Left lung (tissue), 10 donors: ENCODE measurements around the gene SYNE2. TPM values are rescaled to one million over a fixed set of nuclear protein-coding genes. Genes with fewer than 3 reads are reported as not detected.

Source experiments
- ATAC-seq: fragments of 200-7000 bp; cut with Tn5 transposase; one replicate; pipeline ENCODE4 v1.9.1; 2020; ENCODE audit warnings: moderate library complexity
- DNase-seq, 4 donors: peaks; one replicate each; pipeline ENCODE4 v3.0.0-alpha.2; 2013 to 2020
- H3K27ac ChIP-seq, 2 donors: fragments of 200-600 bp; sonication (generic) in 1 of 2; one replicate each; pipeline versions ENCODE4 v1.5.0 to v1.8.0; 2020 to 2021
- H3K27me3 ChIP-seq, 2 donors: fragments of 200-600 bp; sonication (generic) in 1 of 2; one replicate each; pipeline versions ENCODE4 v1.5.0 to v1.8.0; 2020 to 2021
- H3K36me3 ChIP-seq, 2 donors: fragments of 200-600 bp; sonication (generic) in 1 of 2; one replicate each; pipeline versions ENCODE4 v1.5.0 to v1.8.0; 2020 to 2021
- H3K4me1 ChIP-seq, 2 donors: fragments of 200-600 bp; one replicate each; pipeline ENCODE4 v1.8.0; 2021
- H3K4me3 ChIP-seq, 2 donors: fragments of 200-600 bp; sonication (generic) in 1 of 2; one replicate each; pipeline versions ENCODE4 v1.5.0 to v1.8.0; 2020 to 2021; ENCODE audit warnings: mild to moderate bottlenecking in 1 of 2
- H3K9me3 ChIP-seq, 2 donors: fragments of 200-600 bp; sonication (generic) in 1 of 2; one replicate each; pipeline versions ENCODE4 v1.5.0 to v1.8.0; 2020 to 2021
- CTCF ChIP-seq, 2 donors: fragments of 200-600 bp; sonication (generic) in 1 of 2; IDR thresholded peaks; one replicate each; pipeline versions ENCODE4 v1.5.0 to v1.8.0; 2021; ENCODE audit warnings: antibody characterized with exemption in 2 of 2
- intact Hi-C, 2 donors: fragments of 100-400 bp; cut with DNase I; formaldehyde crosslinking; loops; one replicate each; pipeline versions ENCODE4 v1.11.2 to v1.14.2; 2022
- polyA plus RNA-seq, 6 donors: library from polyadenylated mRNA; unstranded; fragments of 120-200 nt; gene quantifications; one replicate each; pipeline ENCODE4 v1.2.1, GENCODE V29; 2013; ENCODE audit not compliant: insufficient read length in 6 of 6
- total RNA-seq, 2 donors: library from RNA; stranded (reverse); fragmentation: NEBNext Ultra II Directional; extraction: Animal tissue kit (Norgen Biotek cat#: 25700); gene quantifications; one replicate each; pipeline ENCODE4 v1.2.1, GENCODE V29; 2021
- donor health status: DM: no; HTN: yes; CAD: no.
- donor health status: DM: no; HTN: no; CAD: no.

The SYNE2 gene
- total and polyA plus RNA-seq, 8 donors: 59.6 to 109 (median 88.5) TPM

- no peak overlapping the region for H3K27ac ChIP-seq
Observed at GRCh38 chr14:64197996-64198395, 345.2 kb downstream of the SYNE2 start.

GRCh38 chr14:64198486-64198885 is 345.7 kb downstream of the SYNE2 start:
- peaks cover 0 to 8% of the 10 kb centered on the region in 2 donors for H3K27me3 ChIP-seq
- ATAC-seq: no peak
- DNase-seq: no peak
- H3K4me1 ChIP-seq: peaks cover 5 to 20% of the 10 kb centered on the region in 2 donors
- H3K36me3 ChIP-seq: no peaks in the 10 kb centered on the region
- no peak for TF ChIP-seq CTCF (IDR thresholded peaks at IDR 0.05)
- H3K4me3 ChIP-seq: no peak overlapping the region
- intact Hi-C loops: no loop called here
- no peaks in the 10 kb centered on the region for H3K9me3 ChIP-seq
- no peak overlapping the region for H3K27ac ChIP-seq

More at GRCh38 chr14:64197996-64198395, 345.2 kb downstream of the SYNE2 start:
- TF ChIP-seq CTCF (IDR thresholded peaks at IDR 0.05): no peak
- no peak for ATAC-seq
- peaks cover 5 to 20% of the 10 kb centered on the region in 2 donors for H3K4me1 ChIP-seq
- peaks cover 0 to 8% of the 10 kb centered on the region in 2 donors for H3K27me3 ChIP-seq
- no peaks in the 10 kb centered on the region for H3K36me3 ChIP-seq
- H3K9me3 ChIP-seq: no peaks in the 10 kb centered on the region
- H3K4me3 ChIP-seq: no peak overlapping the region
- intact Hi-C loops: no loop called here
- no peak for DNase-seq

- Histone ChIP-seq H3K4me1 (peaks cover 5 to 20% of the 10 kb centered on the region in 2 donors), H3K4me3 (no peak overlapping the region), H3K36me3 (no peaks in the 10 kb centered on the region), H3K27ac (no peak overlapping the region), H3K27me3 (peaks cover 0 to 8% of the 10 kb centered on the region in 2 donors), H3K9me3 (no peaks in the 10 kb centered on the region)
- peak; percentile 71 for ATAC-seq
- TF ChIP-seq CTCF (IDR thresholded peaks at IDR 0.05): no peak
- intact Hi-C loops: no loop called here
- peak in 1 of 4 donors; percentile 71 for DNase-seq
Observed at GRCh38 chr14:64200170-64200569, 347.4 kb downstream of the SYNE2 start.

GRCh38 chr14:64201296-64201695 is 348.5 kb downstream of the SYNE2 start:
- no peak overlapping the region for H3K4me3 ChIP-seq
- TF ChIP-seq CTCF (IDR thresholded peaks at IDR 0.05): no peak
- H3K36me3 ChIP-seq: no peaks in the 10 kb centered on the region
- H3K27ac ChIP-seq: peak overlapping the region in 1 of 2 donors; percentile 40
- H3K27me3 ChIP-seq: peaks cover 0 to 8% of the 10 kb centered on the region in 2 donors
- DNase-seq (peak in 3 of 4 donors; percentile 14 to 69 (median 60)), ATAC-seq (peak; percentile 74)
- no peaks in the 10 kb centered on the region for H3K9me3 ChIP-seq
- intact Hi-C loops: no loop called here
- peaks cover 5 to 20% of the 10 kb centered on the region in 2 donors for H3K4me1 ChIP-seq

- no peak overlapping the region for H3K27ac ChIP-seq
- no peak for TF ChIP-seq CTCF (IDR thresholded peaks at IDR 0.05)
Observed at GRCh38 chr14:64201921-64202545, 349.2 kb downstream of the SYNE2 start.

More at GRCh38 chr14:64201921-64202545, 349.2 kb downstream of the SYNE2 start:
- Histone ChIP-seq H3K4me1 (peaks cover 5 to 13% of the 10 kb centered on the region in 2 donors), H3K36me3 (no peaks in the 10 kb centered on the region), H3K9me3 (no peaks in the 10 kb centered on the region), H3K4me3 (no peak overlapping the region), H3K27me3 (peaks cover 0 to 2% of the 10 kb centered on the region in 2 donors)
- ATAC-seq: no peak
- intact Hi-C loops: no loop called here
- DNase-seq: no peak
